Liver (tissue), 3 donors: ENCODE results near the gene CRYGB.

Experiments
- FOXA1 ChIP-seq: IDR thresholded peaks from 2 replicates; pipeline ENCODE4 v1.6.1; 2016; ENCODE audit warnings: antibody characterized with exemption
- GABPA ChIP-seq, 2 donors: IDR thresholded peaks in 1 of 2; conservative IDR thresholded peaks in 1 of 2; 2 replicates each; pipeline ENCODE4 v1.6.1; 2016; ENCODE audit warnings: antibody characterized with exemption in 2 of 2, mild to moderate bottlenecking in 1 of 2, moderate library complexity in 1 of 2
- HNF4A ChIP-seq, 2 donors: conservative IDR thresholded peaks; 2 replicates each; pipeline ENCODE4 v1.6.1; 2016; ENCODE audit warnings: antibody characterized with exemption in 2 of 2, mild to moderate bottlenecking in 2 of 2
- HNF4G ChIP-seq: IDR thresholded peaks from 2 replicates; pipeline ENCODE4 v1.6.1; 2016; ENCODE audit warnings: antibody characterized with exemption
- JUND ChIP-seq, 2 donors: IDR thresholded peaks; 2 replicates each; pipeline ENCODE4 v1.6.1; 2016; ENCODE audit warnings: antibody characterized with exemption in 2 of 2
- NR2F2 ChIP-seq: IDR thresholded peaks from 2 replicates; pipeline ENCODE4 v1.6.1; 2016; ENCODE audit warnings: antibody characterized with exemption
- RAD21 ChIP-seq, 2 donors: IDR thresholded peaks; 2 replicates each; pipeline ENCODE4 v1.6.1; 2016; ENCODE audit warnings: antibody characterized with exemption in 2 of 2, mild to moderate bottlenecking in 2 of 2
- SP1 ChIP-seq: IDR thresholded peaks from 2 replicates; pipeline ENCODE4 v1.6.1; 2018; ENCODE audit warnings: antibody characterized with exemption, mild to moderate bottlenecking
- TAF1 ChIP-seq: conservative IDR thresholded peaks from 2 replicates; pipeline ENCODE4 v1.6.1; 2016; ENCODE audit warnings: antibody characterized with exemption, mild to moderate bottlenecking
- TF ChIP-seq, protein P1 (sequence below): fragments of 150-350 bp; IDR thresholded peaks from 2 replicates; pipeline ENCODE4 v1.5.1; 2017; ENCODE audit warnings: improper control_type of control experiment, low read depth, low read length; ENCODE audit not compliant: missing input control
- TF ChIP-seq, protein P2 (sequence below): IDR thresholded peaks from 2 replicates; pipeline ENCODE4 v1.6.1; 2016; ENCODE audit warnings: antibody characterized with exemption
- TF ChIP-seq, protein P3 (sequence below): IDR thresholded peaks from 2 replicates; pipeline ENCODE4 v1.6.1; 2016; ENCODE audit warnings: antibody characterized with exemption, mild to moderate bottlenecking
- TF ChIP-seq, protein P4 (sequence below): IDR thresholded peaks from 2 replicates; pipeline ENCODE4 v1.6.1; 2016; ENCODE audit warnings: antibody characterized with exemption
- TF ChIP-seq, protein P5 (sequence below): IDR thresholded peaks from 2 replicates; pipeline ENCODE4 v1.6.1; 2016; ENCODE audit warnings: antibody characterized with exemption
- donor health status: healthy.
- donor health status: healthy.

DNA sequence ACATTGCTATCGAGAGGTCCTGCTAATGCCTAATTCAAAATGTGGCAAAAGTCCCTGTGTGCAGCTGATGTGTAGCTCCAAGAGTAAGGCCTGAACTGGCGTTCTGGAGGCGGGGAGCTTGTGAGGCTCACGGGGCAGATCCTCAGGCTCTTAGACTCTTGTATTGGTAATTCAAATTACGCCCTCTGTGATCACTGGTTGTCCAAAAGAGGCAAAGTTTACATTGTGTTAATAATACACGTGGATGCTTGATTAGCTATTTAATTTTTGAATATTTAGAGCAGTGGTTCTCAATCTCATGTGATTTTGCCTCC lies 29.8 kb upstream of the CRYGB start:
- TF ChIP-seq, protein P1, sequence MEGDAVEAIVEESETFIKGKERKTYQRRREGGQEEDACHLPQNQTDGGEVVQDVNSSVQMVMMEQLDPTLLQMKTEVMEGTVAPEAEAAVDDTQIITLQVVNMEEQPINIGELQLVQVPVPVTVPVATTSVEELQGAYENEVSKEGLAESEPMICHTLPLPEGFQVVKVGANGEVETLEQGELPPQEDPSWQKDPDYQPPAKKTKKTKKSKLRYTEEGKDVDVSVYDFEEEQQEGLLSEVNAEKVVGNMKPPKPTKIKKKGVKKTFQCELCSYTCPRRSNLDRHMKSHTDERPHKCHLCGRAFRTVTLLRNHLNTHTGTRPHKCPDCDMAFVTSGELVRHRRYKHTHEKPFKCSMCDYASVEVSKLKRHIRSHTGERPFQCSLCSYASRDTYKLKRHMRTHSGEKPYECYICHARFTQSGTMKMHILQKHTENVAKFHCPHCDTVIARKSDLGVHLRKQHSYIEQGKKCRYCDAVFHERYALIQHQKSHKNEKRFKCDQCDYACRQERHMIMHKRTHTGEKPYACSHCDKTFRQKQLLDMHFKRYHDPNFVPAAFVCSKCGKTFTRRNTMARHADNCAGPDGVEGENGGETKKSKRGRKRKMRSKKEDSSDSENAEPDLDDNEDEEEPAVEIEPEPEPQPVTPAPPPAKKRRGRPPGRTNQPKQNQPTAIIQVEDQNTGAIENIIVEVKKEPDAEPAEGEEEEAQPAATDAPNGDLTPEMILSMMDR, result no peak
- no peak for TF ChIP-seq TAF1
- no peak for TF ChIP-seq RAD21 (IDR thresholded peaks at IDR 0.05)
- TF ChIP-seq GABPA (IDR thresholded peaks at IDR 0.05 in 1 of 2, conservative IDR thresholded peaks at IDR 0.05 in 1 of 2), result no peak
- TF ChIP-seq, protein P2, sequence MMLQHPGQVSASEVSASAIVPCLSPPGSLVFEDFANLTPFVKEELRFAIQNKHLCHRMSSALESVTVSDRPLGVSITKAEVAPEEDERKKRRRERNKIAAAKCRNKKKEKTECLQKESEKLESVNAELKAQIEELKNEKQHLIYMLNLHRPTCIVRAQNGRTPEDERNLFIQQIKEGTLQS, result no peak
- TF ChIP-seq FOXA1, result no peak
- TF ChIP-seq SP1, result no peak
- no peak for TF ChIP-seq HNF4A (conservative IDR thresholded peaks at IDR 0.05)
- TF ChIP-seq, protein P3, sequence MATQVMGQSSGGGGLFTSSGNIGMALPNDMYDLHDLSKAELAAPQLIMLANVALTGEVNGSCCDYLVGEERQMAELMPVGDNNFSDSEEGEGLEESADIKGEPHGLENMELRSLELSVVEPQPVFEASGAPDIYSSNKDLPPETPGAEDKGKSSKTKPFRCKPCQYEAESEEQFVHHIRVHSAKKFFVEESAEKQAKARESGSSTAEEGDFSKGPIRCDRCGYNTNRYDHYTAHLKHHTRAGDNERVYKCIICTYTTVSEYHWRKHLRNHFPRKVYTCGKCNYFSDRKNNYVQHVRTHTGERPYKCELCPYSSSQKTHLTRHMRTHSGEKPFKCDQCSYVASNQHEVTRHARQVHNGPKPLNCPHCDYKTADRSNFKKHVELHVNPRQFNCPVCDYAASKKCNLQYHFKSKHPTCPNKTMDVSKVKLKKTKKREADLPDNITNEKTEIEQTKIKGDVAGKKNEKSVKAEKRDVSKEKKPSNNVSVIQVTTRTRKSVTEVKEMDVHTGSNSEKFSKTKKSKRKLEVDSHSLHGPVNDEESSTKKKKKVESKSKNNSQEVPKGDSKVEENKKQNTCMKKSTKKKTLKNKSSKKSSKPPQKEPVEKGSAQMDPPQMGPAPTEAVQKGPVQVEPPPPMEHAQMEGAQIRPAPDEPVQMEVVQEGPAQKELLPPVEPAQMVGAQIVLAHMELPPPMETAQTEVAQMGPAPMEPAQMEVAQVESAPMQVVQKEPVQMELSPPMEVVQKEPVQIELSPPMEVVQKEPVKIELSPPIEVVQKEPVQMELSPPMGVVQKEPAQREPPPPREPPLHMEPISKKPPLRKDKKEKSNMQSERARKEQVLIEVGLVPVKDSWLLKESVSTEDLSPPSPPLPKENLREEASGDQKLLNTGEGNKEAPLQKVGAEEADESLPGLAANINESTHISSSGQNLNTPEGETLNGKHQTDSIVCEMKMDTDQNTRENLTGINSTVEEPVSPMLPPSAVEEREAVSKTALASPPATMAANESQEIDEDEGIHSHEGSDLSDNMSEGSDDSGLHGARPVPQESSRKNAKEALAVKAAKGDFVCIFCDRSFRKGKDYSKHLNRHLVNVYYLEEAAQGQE, result no peak
- no peak for TF ChIP-seq JUND (IDR thresholded peaks at IDR 0.05)
- TF ChIP-seq, protein P4, sequence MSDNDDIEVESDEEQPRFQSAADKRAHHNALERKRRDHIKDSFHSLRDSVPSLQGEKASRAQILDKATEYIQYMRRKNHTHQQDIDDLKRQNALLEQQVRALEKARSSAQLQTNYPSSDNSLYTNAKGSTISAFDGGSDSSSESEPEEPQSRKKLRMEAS, result no peak
- TF ChIP-seq NR2F2, result no peak
- TF ChIP-seq, protein P5, sequence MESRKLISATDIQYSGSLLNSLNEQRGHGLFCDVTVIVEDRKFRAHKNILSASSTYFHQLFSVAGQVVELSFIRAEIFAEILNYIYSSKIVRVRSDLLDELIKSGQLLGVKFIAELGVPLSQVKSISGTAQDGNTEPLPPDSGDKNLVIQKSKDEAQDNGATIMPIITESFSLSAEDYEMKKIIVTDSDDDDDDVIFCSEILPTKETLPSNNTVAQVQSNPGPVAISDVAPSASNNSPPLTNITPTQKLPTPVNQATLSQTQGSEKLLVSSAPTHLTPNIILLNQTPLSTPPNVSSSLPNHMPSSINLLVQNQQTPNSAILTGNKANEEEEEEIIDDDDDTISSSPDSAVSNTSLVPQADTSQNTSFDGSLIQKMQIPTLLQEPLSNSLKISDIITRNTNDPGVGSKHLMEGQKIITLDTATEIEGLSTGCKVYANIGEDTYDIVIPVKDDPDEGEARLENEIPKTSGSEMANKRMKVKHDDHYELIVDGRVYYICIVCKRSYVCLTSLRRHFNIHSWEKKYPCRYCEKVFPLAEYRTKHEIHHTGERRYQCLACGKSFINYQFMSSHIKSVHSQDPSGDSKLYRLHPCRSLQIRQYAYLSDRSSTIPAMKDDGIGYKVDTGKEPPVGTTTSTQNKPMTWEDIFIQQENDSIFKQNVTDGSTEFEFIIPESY, result no peak
- TF ChIP-seq HNF4G, result no peak
